ENCODE data around the gene KLF8.

The KLF8 gene

DNA sequence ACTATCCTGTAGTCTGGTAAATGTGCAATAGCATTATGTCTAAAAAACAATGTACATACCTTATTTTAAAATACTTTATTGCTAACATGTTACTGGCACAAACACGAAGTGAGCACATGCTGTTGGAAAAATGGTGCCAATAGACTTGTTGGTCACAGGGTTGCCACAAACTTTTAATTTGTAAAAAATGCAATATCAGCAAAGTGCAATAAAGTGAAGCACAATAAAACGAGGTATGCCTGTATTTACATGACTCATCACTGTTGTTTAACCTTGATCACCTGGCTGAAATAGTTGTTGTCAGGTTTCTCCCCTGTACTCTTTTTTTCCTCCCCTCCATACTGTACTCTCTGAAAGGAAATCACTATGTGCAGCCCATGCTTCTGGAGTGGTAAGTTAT is 56.5 kb downstream of the KLF8 start:
- no peak for DNase-seq (ENCODE audit: low read depth in 1 of 2, low spot score in 1 of 2)
- H3K27me3 ChIP-seq (ENCODE audit: insufficient read depth, poor library complexity, severe bottlenecking) = no peaks in the 10 kb centered on the region
- no peak overlapping the region for H3K27ac ChIP-seq (replicated peaks)
- no peak overlapping the region for H3K4me3 ChIP-seq (replicated peaks; ENCODE audit: insufficient read depth, low read length)
- TF ChIP-seq SPI1 (IDR thresholded peaks at IDR 0.05; ENCODE audit: borderline replicate concordance, low read depth) (no peak), POLR2AphosphoS5 (IDR thresholded peaks at IDR 0.05; ENCODE audit: low read depth) (no peak), GABPA (IDR thresholded peaks at IDR 0.05; ENCODE audit: low read depth) (no peak)
- TF ChIP-seq, protein P1, sequence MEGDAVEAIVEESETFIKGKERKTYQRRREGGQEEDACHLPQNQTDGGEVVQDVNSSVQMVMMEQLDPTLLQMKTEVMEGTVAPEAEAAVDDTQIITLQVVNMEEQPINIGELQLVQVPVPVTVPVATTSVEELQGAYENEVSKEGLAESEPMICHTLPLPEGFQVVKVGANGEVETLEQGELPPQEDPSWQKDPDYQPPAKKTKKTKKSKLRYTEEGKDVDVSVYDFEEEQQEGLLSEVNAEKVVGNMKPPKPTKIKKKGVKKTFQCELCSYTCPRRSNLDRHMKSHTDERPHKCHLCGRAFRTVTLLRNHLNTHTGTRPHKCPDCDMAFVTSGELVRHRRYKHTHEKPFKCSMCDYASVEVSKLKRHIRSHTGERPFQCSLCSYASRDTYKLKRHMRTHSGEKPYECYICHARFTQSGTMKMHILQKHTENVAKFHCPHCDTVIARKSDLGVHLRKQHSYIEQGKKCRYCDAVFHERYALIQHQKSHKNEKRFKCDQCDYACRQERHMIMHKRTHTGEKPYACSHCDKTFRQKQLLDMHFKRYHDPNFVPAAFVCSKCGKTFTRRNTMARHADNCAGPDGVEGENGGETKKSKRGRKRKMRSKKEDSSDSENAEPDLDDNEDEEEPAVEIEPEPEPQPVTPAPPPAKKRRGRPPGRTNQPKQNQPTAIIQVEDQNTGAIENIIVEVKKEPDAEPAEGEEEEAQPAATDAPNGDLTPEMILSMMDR (IDR thresholded peaks at IDR 0.05; ENCODE audit: insufficient read depth, low read length) = no peak
- TF ChIP-seq, protein P2, sequence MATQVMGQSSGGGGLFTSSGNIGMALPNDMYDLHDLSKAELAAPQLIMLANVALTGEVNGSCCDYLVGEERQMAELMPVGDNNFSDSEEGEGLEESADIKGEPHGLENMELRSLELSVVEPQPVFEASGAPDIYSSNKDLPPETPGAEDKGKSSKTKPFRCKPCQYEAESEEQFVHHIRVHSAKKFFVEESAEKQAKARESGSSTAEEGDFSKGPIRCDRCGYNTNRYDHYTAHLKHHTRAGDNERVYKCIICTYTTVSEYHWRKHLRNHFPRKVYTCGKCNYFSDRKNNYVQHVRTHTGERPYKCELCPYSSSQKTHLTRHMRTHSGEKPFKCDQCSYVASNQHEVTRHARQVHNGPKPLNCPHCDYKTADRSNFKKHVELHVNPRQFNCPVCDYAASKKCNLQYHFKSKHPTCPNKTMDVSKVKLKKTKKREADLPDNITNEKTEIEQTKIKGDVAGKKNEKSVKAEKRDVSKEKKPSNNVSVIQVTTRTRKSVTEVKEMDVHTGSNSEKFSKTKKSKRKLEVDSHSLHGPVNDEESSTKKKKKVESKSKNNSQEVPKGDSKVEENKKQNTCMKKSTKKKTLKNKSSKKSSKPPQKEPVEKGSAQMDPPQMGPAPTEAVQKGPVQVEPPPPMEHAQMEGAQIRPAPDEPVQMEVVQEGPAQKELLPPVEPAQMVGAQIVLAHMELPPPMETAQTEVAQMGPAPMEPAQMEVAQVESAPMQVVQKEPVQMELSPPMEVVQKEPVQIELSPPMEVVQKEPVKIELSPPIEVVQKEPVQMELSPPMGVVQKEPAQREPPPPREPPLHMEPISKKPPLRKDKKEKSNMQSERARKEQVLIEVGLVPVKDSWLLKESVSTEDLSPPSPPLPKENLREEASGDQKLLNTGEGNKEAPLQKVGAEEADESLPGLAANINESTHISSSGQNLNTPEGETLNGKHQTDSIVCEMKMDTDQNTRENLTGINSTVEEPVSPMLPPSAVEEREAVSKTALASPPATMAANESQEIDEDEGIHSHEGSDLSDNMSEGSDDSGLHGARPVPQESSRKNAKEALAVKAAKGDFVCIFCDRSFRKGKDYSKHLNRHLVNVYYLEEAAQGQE (IDR thresholded peaks at IDR 0.05; ENCODE audit: insufficient replicate concordance, low read depth) = no peak

DNA sequence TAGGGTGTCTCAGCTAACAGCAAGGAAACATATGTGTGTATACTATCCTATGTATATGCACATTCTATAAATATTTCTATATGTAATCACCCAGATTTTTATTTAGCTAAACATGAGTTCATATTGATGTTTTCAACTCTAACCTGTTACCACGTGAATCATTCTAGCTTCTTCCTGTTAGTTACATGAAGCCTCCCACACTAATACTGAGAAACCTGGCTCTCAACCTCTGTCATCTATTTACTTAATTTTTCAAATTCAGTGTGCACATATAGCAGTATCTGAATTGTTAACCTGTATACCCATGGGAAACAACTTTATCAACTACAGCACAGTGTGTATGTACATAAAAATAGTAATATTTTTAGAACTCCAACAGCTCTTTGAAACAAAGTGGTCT is 57.3 kb downstream of the KLF8 start:
- DNase-seq (ENCODE audit: low read depth in 1 of 2, low spot score in 1 of 2) = no peak
- TF ChIP-seq GABPA (IDR thresholded peaks at IDR 0.05; ENCODE audit: low read depth) = no peak
- TF ChIP-seq, protein P1 (IDR thresholded peaks at IDR 0.05; ENCODE audit: insufficient read depth, low read length) = no peak
- H3K27me3 ChIP-seq (ENCODE audit: insufficient read depth, poor library complexity, severe bottlenecking) = no peaks in the 10 kb centered on the region
- no peak overlapping the region for H3K4me3 ChIP-seq (replicated peaks; ENCODE audit: insufficient read depth, low read length)
- no peak overlapping the region for H3K27ac ChIP-seq (replicated peaks)

DNA sequence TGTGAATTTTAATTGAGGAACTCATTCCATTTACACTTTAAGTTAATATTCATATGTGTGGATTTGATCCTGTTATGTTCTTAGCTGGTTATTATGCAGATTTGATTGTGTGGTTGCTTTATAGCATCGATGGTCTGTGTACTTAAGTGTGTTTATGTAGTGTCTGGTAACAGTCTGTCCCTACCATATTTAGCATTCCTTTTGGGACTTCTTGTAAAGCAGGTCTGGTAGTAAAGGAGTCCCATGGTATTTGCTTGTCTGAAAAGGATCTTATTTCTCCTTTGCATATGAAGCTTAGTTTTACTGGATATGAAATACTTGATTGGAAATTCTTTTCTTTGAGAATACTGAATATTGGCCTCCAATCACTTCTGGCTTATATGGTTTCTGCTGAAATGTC is 76.6 kb downstream of the KLF8 start:
- no peaks in the 10 kb centered on the region for H3K27me3 ChIP-seq (ENCODE audit: insufficient read depth, poor library complexity, severe bottlenecking)
- H3K27ac ChIP-seq (replicated peaks) = no peak overlapping the region
- TF ChIP-seq POLR2AphosphoS5 (IDR thresholded peaks at IDR 0.05; ENCODE audit: low read depth) (no peak), SPI1 (IDR thresholded peaks at IDR 0.05; ENCODE audit: borderline replicate concordance, low read depth) (no peak), GABPA (IDR thresholded peaks at IDR 0.05; ENCODE audit: low read depth) (no peak)
- TF ChIP-seq, protein P1 (IDR thresholded peaks at IDR 0.05; ENCODE audit: insufficient read depth, low read length) = no peak
- TF ChIP-seq, protein P2 (IDR thresholded peaks at IDR 0.05; ENCODE audit: insufficient replicate concordance, low read depth) = no peak
- H3K4me3 ChIP-seq (replicated peaks; ENCODE audit: insufficient read depth, low read length) = no peak overlapping the region
- no peak for DNase-seq (ENCODE audit: low read depth in 1 of 2, low spot score in 1 of 2)

DNA sequence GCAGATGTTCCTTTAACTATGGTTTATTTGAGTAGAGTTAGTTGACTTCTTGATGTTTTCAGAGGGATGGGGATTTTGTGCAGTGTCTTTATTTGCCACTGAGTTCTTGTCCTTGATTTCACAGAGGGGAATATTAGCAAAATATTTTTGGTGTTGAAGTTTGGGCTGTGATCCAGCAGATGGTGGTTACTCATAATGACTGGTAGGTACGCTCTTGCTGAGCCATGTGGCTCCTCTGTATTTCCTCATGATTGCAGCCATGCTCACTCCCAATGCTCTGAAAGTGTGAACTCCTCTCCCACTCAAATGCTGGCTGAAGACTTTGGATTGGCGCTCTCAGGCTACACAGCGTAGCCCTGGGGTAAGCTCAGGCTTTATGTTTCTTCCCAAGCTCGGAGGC is 77.7 kb downstream of the KLF8 start:
- no peaks in the 10 kb centered on the region for H3K27me3 ChIP-seq (ENCODE audit: insufficient read depth, poor library complexity, severe bottlenecking)
- no peak overlapping the region for H3K27ac ChIP-seq (replicated peaks)
- TF ChIP-seq, protein P2 (IDR thresholded peaks at IDR 0.05; ENCODE audit: insufficient replicate concordance, low read depth) = no peak
- TF ChIP-seq GABPA (IDR thresholded peaks at IDR 0.05; ENCODE audit: low read depth) (no peak), POLR2AphosphoS5 (IDR thresholded peaks at IDR 0.05; ENCODE audit: low read depth) (no peak), SPI1 (IDR thresholded peaks at IDR 0.05; ENCODE audit: borderline replicate concordance, low read depth) (no peak)
- TF ChIP-seq, protein P1 (IDR thresholded peaks at IDR 0.05; ENCODE audit: insufficient read depth, low read length) = no peak
- no peak for DNase-seq (ENCODE audit: low read depth in 1 of 2, low spot score in 1 of 2)
- H3K4me3 ChIP-seq (replicated peaks; ENCODE audit: insufficient read depth, low read length) = no peak overlapping the region

Data from HL-60 (cell line).